ENCODE data around the gene ART1.

The ART1 gene

DNA sequence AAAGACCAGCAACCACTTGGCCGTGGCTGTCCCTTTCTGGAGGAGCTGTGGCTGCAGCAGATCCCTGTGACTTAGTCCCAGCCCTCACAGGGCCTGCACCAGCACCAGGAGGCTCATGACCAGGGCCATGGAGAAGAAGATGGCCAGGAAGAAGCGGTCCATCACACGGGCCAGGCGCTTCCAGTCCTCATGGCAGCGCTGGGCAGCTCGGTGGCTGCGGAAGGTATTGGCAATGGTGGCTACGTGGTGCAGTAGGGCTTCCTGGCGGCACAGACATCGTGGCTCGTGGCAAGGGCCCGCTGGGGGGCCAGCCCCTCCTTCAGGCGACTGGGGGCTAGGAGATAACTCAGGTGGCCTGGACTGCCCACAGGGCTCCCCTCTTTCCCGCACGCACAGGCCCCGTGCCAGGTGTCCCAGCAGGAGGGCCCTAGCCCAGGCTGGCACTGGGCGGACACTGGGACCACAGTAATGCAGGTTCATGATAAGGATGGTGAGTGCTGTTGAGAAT is 21.1 kb downstream of the ART1 start:
- DNase-seq = no peak

DNA sequence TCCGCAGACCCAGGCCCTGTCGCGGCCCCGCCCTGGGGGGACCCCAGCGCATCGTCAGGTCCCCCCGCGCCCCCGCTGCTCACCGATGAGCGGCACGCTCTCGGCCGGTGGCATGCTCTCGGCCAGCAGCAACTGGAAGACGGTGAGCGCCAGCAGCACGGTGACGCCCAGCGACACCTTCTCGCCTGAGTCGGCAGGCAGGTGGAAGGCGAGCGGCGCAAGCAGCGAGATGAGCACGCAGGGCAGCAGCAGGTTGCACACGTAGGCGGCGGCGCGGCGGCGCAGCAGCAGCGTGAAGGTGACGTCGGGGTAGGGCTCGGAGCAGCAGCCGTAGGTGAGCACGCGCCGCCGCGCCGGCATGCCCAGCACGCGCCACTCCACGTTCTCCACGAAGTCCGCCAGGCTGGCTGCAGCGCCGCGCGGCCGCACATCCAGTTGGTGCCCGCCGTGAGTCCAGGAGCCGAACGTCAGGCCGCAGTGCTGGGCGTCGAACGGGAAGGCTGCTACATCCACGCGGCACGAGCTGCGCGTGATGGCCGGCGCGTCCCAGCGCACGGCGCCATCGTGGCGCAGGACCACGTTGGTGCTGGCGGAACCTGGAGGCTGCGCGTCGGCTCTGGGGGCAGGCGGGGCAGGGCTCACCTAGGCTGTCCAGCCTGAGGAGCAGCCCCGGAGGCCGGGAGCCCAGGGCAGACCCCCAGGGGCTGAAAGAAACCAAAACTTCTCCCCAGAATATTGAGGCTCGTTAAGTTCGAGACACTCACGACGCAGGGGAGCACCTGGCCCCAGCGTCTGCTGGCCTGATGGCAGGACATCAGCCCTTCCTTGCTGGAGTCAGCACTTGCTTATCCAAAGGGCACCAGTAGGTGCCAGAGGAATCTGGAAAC is 22.5 kb downstream of the ART1 start:
- DNase-seq = no peak

DNA sequence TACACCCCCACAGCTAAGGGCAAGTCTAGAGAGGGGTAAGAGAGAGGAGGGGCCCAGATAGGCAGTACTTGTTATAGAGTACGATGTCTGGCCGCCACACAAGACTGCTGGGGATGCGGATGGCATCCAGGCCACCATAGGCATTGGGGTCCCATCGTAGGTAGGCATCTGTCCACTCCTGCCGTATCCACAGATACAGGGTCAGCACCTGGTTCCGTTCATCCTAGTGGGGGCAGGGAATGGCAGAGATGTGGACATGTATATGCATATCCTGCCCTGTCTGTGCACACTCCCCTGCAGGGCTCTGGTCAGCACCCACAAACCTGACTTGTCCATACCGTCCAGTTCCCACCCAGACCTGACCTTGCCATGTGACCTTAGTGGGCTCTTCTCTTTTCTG is 24.2 kb downstream of the ART1 start:
- DNase-seq = no peak

DNA sequence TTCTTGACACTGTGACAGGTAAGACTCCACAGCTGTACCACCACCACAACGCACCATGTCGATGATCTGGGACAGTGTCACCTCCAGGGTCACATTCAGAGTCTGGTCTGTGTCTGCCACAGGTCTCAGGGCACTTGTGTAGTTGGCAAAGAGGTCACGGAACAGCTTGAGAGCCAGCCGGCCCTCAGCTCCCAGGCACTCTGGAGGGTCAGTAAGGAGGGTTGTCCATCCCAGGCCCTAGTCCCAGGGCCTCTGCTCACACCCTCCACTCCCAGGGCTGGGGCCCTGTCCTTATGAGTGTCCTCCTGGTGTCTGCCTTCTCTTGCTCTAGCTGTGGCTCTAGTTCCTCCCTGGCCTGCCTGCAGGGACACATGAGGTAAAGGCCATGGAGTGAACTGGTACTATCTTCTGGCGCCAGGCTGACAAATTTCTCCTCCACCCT is 24.8 kb downstream of the ART1 start:
- DNase-seq = no peak

DNA sequence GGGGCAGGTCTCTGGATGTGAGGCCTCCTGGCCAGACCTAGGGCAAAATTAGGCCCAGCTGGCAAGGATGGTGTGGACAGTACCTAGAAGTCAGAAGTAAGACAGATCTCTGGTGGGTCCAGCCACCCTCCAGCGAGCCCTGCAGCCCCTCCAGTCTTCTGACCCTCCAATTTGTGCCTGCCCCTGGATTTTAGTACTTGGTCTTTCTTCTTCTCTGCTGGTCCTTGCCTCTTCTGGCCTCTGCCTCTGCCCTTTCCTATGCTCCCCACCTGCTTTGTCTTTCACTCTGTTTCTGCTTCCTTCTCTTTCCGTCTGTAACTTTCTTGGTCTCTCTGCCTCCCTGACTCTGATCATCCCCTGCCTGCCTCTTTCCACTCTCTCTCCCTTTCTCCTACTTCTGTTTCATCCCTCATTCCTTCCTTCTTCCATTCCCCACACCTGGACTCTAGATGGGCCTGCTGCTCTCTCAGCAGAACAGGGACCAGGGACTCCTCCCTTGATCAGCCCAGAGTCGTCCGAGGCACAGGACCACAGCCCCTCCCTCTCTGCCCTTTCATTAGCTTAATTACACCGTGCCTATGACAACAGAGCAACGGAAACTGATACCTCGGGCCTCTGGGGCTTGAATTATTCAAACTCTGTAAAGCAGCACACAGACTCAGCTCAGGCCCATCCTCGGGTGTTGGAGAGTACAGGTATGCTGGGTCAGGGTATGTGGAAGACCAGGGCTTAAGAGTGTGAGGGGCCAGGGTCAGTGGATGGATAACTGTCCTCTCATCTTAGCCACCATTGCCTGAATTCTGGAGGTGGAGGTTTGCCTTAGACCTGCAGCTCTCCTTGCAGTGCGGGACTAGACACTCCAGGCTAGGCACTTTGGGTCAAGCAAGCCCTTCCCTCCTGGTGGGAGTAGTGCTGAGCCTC is 26.7 kb downstream of the ART1 start, which contains the start of gene CHRNA10:
Gene CHRNA10, minus strand, starts transcription at position 51 of the 921 bp plus-strand sequence. CDS start 72 bp downstream, outside the sequence.
- no peak for DNase-seq

DNA sequence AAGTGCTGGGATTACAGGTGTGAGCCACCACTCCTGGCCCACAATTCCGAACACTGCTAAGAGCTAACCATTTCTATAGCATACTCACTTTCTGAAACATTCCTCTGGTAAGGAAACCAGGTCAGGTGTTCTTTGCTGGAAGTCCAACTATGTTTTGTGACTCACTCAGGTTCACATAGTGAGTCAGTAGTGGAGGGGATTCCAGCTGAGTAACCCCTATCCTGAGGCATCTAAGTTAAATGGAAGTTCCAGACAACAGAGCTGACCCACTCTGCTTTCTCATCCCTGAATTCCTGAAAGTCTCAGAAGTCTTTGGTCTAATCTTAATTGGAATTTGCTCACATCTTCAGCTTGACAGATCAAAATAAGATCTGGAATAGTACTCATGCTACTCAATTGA is 29.3 kb downstream of the ART1 start:
- no peak for DNase-seq

DNA sequence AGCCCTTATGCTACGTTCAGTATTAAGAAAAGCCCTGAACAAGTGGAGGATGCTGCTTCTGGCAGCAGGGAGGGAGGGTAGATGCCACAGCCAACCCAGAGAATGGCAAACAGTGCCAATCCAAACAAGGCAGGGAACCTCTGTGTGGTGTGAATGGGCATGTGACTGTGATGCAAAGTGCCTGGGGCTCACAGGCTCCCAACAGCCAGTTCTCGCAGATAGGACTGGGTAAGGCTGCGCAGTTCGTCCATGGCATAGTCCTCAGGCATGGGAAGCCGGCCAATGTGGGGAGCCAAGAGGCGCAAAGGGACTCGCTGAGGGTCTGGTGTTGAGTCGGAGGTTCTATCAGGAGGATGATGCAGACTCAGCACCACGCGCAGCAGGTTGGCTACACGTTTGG is 31.0 kb downstream of the ART1 start:
- DNase-seq = no peak

DNA sequence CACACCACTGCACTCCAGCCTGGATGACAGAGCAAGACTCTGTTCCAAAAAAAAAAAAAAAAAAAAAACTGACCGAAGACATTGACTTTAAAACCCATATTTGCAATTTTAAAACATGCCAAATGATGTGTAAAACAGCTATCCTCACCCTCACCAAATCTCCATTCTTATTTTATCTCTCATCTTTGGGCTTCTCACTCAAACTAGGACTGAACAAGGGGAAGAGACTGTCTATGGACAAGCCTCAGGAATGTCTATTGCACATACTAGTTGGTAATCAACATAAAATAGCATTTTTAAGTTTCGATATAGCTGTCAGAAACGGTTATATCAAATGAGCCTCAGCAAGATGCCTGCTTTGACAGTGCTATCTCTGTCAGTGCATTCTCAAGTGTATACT is 34.1 kb downstream of the ART1 start:
- no peak for DNase-seq

DNA sequence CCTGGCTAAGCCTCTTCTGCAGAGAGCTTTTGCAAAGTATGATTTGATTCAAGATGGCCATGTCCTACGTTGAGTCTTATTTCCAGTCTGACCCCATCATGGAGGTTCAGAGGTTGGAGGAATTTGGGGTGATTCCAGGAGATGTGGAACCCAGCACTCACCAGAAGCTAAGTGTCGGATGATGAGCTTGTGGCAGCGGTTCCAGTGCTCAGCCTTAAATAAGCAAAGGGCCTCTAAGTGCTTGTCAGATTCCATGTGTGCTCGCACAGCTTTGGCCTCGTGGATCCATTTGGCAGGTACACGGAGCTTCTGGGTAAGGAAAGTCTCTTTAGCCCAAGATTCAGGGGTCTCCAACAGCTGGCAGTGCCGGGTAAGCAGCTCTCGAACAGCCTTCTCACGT is 38.1 kb downstream of the ART1 start:
- DNase-seq = no peak

DNA sequence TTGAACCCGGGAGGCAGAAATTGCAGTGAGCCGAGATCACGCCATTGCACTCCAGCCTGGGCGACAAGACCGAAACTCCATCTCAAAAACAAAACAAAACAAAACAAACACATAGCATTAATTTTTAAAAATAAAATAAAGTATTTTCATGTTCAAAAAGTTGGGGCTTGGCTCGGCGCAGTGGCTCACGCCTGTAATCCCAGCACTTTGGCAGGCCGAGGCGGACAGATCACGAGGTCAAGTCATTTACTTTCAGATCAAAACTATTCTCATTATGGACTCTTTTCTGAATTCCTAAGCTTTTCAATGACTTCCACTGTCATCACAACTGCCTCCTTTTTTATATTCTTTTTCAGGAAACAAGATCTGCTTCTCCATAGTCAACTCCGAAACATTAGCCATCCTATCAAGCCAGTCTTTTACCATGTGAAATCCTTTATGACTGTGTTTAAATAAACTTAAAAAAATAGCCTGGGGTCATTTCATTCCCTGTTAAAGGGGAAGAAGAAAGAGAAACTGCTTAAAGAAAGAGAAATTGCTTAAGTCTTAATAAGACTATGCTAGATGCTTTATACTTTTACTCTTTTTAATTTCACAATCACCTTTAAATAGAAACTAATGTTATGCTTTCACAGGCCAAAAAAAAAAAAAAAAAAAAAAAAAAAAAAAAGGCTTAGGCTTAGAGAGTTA is 39.3 kb downstream of the ART1 start:
- DNase-seq = no peak

DNA sequence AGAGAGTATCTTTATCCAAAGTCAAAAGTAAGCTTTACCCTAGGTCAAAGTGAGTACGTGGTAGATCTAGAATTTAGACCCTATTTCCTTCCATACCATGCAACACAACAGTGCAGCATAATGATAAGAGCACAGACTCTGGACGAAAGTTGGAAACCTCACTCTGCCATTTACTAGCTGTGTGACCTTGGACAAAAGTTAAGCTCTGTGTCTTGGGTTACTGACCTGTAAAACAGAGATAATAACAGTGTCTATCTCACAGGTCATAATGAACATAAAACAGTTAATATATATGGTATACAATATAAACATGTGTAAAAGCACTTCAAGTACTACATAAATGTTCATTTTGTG is 39.9 kb downstream of the ART1 start:
- no peak for DNase-seq

DNA sequence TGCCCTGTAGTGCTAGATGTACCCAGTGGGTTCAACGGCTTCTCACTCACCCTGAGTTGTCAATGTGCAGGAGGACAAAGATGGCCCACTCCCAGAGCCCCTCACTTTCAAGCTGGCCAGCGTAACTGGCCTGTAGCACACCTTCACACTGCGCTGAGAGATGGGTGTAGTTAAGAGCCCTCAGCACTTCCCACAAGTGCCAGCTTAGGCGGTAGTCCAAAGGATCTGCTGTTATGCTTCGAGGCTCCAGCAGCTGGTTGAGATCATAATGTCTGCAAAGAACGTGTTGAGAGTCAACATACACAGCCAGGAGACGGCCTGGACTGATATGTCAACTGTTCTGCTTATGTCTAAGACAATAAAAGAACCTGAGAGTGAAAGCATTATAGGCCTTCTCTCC is 41.0 kb downstream of the ART1 start:
- DNase-seq = no peak

DNA sequence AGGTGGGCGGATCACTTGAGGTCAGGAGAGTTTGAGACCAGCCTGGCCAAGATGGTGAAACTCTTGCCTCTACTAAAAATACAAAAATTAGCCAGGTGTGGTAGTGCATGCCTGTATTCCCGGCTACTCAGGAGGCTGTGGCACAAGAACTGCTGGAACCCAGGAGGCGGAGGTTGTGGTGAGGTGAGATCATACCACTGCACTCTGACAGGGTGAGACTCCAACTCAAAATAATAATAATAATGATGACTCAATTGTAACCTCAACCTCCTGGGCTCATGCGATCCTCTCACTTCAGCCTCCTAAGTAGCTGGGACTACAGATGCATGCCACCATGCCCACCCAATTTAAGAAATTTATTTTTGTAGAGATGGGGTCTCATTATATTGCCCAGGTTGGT is 41.8 kb downstream of the ART1 start:
- DNase-seq = no peak

DNA sequence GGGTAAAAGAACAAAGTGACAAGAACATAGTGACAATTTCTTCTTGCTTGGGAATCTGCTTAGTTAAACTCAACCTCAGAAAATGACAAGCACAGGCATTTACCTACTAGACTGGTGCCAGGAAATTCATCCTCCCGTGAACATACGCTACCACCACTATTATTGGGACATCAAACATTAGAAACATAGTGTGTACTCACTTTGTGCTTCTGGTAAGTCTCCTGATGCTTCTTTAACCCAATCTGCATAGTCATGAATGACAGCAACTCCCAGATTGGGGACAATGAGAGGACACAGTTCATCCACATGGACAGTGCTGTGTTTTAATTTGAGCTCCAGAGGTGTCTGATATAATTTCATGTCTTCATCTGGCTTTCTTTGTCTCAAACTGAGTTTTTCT is 55.5 kb downstream of the ART1 start:
- DNase-seq = no peak

DNA sequence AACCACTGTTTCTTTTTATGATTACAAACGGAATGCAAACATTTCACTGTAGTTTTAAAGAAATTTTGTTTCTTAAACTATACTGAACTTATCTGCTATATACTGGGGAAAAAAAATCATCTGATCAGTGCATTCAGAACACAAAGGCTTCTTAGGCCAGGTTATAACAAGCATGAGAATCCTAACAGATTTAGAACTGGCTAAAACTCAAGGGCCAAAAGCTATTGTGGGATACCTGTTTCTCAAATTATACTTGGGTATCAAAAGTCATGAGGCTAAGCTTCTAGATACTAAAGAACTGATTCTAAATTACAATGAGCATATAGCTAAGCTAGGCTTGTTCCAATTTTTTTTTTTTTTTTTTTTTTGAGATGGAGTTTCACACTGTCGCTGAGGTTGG is 56.0 kb downstream of the ART1 start:
- DNase-seq = no peak

DNA sequence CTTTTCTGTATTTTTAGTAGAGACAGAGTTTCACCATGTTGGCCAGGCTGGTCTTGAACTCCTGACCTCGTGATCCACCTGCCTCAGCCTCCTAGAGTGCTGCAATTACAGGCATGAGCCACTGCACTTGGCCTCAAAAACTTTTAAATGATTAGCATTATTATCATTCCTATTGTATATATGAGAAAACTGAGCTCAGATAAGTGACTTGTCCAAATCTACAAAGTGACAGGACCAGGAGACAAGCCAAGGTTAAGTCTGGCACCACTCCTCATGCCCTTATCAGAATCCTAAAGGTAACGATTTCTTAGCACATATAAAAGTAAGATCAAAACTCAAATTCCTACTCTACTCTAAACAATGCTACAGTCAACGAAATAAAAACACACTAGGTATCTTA is 58.5 kb downstream of the ART1 start:
- DNase-seq = no peak

DNA sequence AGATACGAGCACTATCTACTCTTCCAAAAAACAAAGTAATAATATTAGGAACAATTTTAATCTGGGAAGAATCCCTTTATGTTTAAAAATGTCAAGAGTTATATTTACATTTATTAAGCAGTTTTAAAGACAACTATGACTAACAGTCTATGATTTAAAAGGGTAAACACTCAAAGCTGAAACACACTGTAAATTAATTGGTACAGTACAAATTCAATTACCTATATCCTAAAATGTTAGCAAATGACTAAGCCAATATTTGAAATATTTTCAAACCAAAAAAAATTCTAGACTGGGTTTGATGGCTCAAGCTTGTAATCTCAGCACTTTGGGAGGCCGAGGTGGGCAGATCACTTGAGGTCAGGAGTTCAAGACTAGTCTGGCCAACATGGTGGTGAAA is 62.2 kb downstream of the ART1 start:
- DNase-seq = no peak

DNA sequence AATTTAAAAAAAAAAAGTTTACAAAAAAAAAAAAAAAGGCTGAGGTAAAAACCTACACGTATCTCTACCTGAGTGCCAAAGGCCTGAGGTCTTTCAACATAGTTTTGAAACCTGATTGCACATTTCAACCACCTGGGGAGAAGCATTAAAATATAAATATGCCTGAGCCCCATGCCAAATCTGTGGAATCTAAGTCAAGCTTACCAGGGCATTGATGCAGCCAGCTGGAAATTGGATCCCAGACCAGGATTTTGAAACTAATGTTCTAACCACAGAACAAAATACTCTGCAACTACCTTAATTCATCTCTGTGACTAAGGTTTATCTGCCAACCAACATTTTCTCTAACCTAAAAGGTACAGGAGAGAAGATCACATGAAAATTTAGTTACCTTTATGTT is 65.0 kb downstream of the ART1 start:
- DNase-seq = no peak

DNA sequence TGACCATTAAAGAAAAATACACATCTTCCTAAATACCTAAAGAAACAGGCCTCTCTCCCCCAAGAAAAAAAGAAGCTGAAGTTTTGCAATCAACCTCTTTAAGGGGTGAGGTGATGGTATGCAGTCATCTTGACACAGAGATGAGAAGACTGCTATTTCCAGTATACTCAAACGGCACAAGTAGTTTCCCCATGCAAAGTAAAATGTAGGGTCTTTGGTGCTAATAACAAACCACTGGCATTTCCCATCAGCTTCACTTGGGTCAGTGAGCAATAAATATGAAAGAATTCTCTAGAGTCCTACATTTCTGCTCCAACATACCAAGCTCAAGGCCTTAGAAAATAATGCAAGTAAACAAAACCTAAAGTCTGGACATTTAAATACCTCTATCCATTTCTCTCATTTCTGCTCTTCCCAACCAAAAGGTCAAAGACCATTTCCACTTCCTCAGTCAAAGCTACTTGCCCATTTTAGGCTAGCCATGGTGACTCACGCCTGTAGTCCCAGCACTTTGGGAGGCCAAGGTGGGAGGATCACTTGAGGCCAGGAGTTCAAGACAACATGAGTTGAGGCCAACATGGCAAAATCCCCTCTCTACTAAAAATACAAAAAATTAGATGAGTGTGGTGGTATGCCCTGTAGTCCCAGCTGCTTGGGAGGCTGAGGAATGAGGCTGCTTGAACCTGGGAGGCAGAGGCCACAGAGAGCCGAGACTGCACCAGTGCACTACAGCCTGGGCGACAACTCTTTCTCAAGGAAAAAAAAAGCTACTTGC is 65.7 kb downstream of the ART1 start:
- no peak for DNase-seq

DNA sequence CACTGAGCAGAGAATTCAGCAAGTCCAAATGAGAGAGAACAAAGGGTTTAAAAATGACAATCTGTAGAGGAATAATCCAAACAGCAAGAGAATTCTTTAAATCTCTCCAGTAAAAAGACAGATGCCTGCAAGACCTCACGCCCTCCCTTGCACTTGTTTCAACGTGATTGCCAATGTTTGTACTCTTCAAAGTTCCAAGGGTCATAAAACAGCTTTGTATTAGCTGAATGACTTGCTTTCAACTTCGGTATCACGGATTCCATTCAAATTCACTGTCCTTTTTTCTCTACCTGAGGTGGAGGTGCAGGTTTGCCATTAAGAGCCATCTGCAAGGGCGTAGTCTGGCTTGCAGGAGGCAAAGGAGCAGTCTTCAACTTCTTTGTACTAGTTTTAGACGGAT is 67.3 kb downstream of the ART1 start:
- DNase-seq = no peak
